A204.1 (cell line): ENCODE results near the gene CAMKMT.
"Not testable (repeated sequence)": the region's sequence is repeated elsewhere in the genome, so short reads cannot be mapped to it uniquely, and the experiment has no call there.

Experiments used
- FAIRE-seq: peaks from 2 replicates; lab custom pipeline; 2012; peaks lifted over from hg19 to GRCh38; lab: Jason Lieb, UNC

Gene CAMKMT

GRCh38 chr2:44362207-44363015 is 664 bp downstream of the CAMKMT start:
- no peak for FAIRE-seq

GRCh38 chr2:44364604-44365003 is 2.9 kb downstream of the CAMKMT start:
- FAIRE-seq, result no peak

GRCh38 chr2:44367591-44367990 is 5.8 kb downstream of the CAMKMT start:
- no peak for FAIRE-seq

GRCh38 chr2:44369392-44369791 is 7.6 kb downstream of the CAMKMT start:
- FAIRE-seq, result no peak

GRCh38 chr2:44371445-44371844 is 9.7 kb downstream of the CAMKMT start:
- FAIRE-seq, result no peak

GRCh38 chr2:44372246-44372645 is 10.5 kb downstream of the CAMKMT start:
- FAIRE-seq, result no peak

- no peak for FAIRE-seq
Measured at GRCh38 chr2:44377486-44377885, 15.7 kb downstream of the CAMKMT start.

- not testable (repeated sequence) for FAIRE-seq
Measured at GRCh38 chr2:44385226-44385625, 23.5 kb downstream of the CAMKMT start.

- no peak for FAIRE-seq
Measured at GRCh38 chr2:44388877-44389276, 27.1 kb downstream of the CAMKMT start.

- FAIRE-seq, result peak; percentile 90
Measured at GRCh38 chr2:44389895-44390294, 28.1 kb downstream of the CAMKMT start.

GRCh38 chr2:44392338-44392943 is 30.7 kb downstream of the CAMKMT start:
- peak; percentile 97 for FAIRE-seq

- no peak for FAIRE-seq
Measured at GRCh38 chr2:44397447-44398175, 35.9 kb downstream of the CAMKMT start.

- no peak for FAIRE-seq
Measured at GRCh38 chr2:44398243-44398897, 36.6 kb downstream of the CAMKMT start.

- no peak for FAIRE-seq
Measured at GRCh38 chr2:44420725-44421124, 59.0 kb downstream of the CAMKMT start.

GRCh38 chr2:44424211-44424610 is 62.5 kb downstream of the CAMKMT start:
- no peak for FAIRE-seq

- no peak for FAIRE-seq
Measured at GRCh38 chr2:44429034-44429433, 67.3 kb downstream of the CAMKMT start.

- no peak for FAIRE-seq
Measured at GRCh38 chr2:44430342-44430741, 68.6 kb downstream of the CAMKMT start.

GRCh38 chr2:44433895-44434294 is 72.1 kb downstream of the CAMKMT start:
- FAIRE-seq, result no peak

- FAIRE-seq, result no peak
Measured at GRCh38 chr2:44441200-44441599, 79.5 kb downstream of the CAMKMT start.

- no peak for FAIRE-seq
Measured at GRCh38 chr2:44442019-44442418, 80.3 kb downstream of the CAMKMT start.

- FAIRE-seq, result no peak
Measured at GRCh38 chr2:44443517-44443916, 81.8 kb downstream of the CAMKMT start.

- FAIRE-seq, result no peak
Measured at GRCh38 chr2:44444881-44445280, 83.1 kb downstream of the CAMKMT start.
